SU-DHL-6 (cell line): ENCODE measurements around the gene DGKB.

Source experiments
- EZH2phosphoT487 ChIP-seq: fragments of 200-600 bp; sonication (generic), shearing (Covaris generic); conservative IDR thresholded peaks from 2 replicates; pipeline ENCODE4 v1.6.1; 2018; ENCODE audit warnings: mild to moderate bottlenecking, antibody characterized with exemption, low read length, moderate library complexity, mixed read lengths
- TF ChIP-seq, protein P1 (sequence below): fragments of 200-600 bp; sonication (generic); IDR thresholded peaks from one replicate; pipeline ENCODE4 v1.5.1; 2017; ENCODE audit warnings: antibody characterized with exemption, mild to moderate bottlenecking, low read length, moderate library complexity; ENCODE audit not compliant: insufficient read depth, poor library complexity, severe bottlenecking

- TF ChIP-seq, protein P1, sequence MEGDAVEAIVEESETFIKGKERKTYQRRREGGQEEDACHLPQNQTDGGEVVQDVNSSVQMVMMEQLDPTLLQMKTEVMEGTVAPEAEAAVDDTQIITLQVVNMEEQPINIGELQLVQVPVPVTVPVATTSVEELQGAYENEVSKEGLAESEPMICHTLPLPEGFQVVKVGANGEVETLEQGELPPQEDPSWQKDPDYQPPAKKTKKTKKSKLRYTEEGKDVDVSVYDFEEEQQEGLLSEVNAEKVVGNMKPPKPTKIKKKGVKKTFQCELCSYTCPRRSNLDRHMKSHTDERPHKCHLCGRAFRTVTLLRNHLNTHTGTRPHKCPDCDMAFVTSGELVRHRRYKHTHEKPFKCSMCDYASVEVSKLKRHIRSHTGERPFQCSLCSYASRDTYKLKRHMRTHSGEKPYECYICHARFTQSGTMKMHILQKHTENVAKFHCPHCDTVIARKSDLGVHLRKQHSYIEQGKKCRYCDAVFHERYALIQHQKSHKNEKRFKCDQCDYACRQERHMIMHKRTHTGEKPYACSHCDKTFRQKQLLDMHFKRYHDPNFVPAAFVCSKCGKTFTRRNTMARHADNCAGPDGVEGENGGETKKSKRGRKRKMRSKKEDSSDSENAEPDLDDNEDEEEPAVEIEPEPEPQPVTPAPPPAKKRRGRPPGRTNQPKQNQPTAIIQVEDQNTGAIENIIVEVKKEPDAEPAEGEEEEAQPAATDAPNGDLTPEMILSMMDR, result no peak
- no peak for TF ChIP-seq EZH2phosphoT487
These were observed 513.4 kb downstream of the DGKB start for GRCh38 chr7:14389181-14389591.
